ENCODE data around the gene STK32C.

- no peak for TF ChIP-seq ARNTL (CRISPR knock-in tag; IDR thresholded peaks at IDR 0.05; ENCODE audit: borderline replicate concordance, low read depth)
- TF ChIP-seq PATZ1 (CRISPR knock-in tag; IDR thresholded peaks at IDR 0.05; ENCODE audit: borderline replicate concordance): no peak
- TF ChIP-seq TOX (CRISPR knock-in tag; IDR thresholded peaks at IDR 0.05; ENCODE audit: borderline replicate concordance): no peak
- no peak for TF ChIP-seq CSDC2 (CRISPR knock-in tag; IDR thresholded peaks at IDR 0.05)
- TF ChIP-seq ZFP3 (CRISPR knock-in tag; IDR thresholded peaks at IDR 0.05): no peak
- no peak for TF ChIP-seq RARB (CRISPR knock-in tag; IDR thresholded peaks at IDR 0.05)
- no peak for TF ChIP-seq ZC3H10 (CRISPR knock-in tag; IDR thresholded peaks at IDR 0.05)
- no peak for TF ChIP-seq GLIS3 (CRISPR knock-in tag; IDR thresholded peaks at IDR 0.05)
- no peak for TF ChIP-seq ESRRG (CRISPR knock-in tag; IDR thresholded peaks at IDR 0.05)
- TF ChIP-seq POU6F1 (CRISPR knock-in tag; IDR thresholded peaks at IDR 0.05; ENCODE audit: borderline replicate concordance, low read depth): no peak
Observed at GRCh38 chr10:132264966-132265889, 42.5 kb downstream of the STK32C start.

Measured in SK-N-SH treated with all-trans-retinoic acid at 6 μM for 48 hours (cell line).